ACC112 (cell line): ENCODE results near the gene IGBP1.
"Not testable (repeated sequence)": the region's sequence is repeated elsewhere in the genome, so short reads cannot be mapped to it uniquely, and the experiment has no call there.

Source experiments
- H2AFZ ChIP-seq: fragments of 200-600 bp; sonication (generic); one replicate; pipeline ENCODE4 v1.6.0; 2017; ENCODE audit warnings: antibody characterized with exemption, low read length; ENCODE audit not compliant: unreplicated experiment
- H3K27ac ChIP-seq: fragments of 200-600 bp; sonication (generic); 2 replicates; pipeline ENCODE4 v1.5.1; 2014; ENCODE audit warnings: low read depth, mild to moderate bottlenecking, antibody characterized with exemption, low read length, moderate library complexity
- H3K27me3 ChIP-seq: fragments of 200-600 bp; sonication (generic); 2 replicates; pipeline ENCODE4 v1.6.1; 2014; ENCODE audit warnings: mild to moderate bottlenecking, antibody characterized with exemption, low read length, moderate library complexity, mixed read lengths; ENCODE audit not compliant: insufficient read depth
- H3K36me3 ChIP-seq: fragments of 200-600 bp; sonication (generic); 2 replicates; pipeline ENCODE4 v1.6.1; 2016; ENCODE audit warnings: mild to moderate bottlenecking, antibody characterized with exemption, low read length, moderate library complexity, mixed read lengths; ENCODE audit not compliant: insufficient read depth
- H3K4me1 ChIP-seq: fragments of 200-600 bp; sonication (generic); one replicate; pipeline ENCODE4 v1.6.1; 2016; ENCODE audit warnings: low read length, mixed read lengths; ENCODE audit not compliant: insufficient read depth, unreplicated experiment, control insufficient read depth
- H3K4me3 ChIP-seq: fragments of 200-600 bp; sonication (generic); 2 replicates; pipeline ENCODE4 v1.5.1; 2014; ENCODE audit warnings: mild to moderate bottlenecking, low read depth, low read length
- H3K79me2 ChIP-seq: fragments of 200-600 bp; sonication (generic); one replicate; pipeline ENCODE4 v1.6.0; 2016; ENCODE audit warnings: low read length; ENCODE audit not compliant: control insufficient read depth, unreplicated experiment, insufficient read depth

The IGBP1 gene

DNA sequence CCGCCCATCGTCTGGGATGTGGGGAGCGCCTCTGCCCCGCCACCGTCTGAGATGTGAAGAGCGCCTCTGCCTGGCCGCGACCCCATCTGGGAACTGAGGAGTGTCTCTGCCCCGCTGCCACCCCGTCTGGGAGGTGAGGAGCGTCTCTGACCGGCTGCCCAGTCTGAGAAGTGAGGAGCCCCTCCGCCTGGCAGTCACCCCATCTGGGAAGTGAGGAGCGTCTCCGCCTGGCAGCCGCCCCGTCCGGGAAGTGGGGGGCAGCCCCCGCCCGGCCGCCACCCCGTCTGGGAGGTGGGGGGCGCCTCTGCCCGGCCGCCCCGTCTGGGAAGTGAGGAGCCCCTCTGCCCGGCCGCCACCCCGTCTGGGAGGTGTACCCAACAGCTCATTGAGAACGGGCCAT is 10.2 kb upstream of the IGBP1 start:
- not testable (repeated sequence) for H3K4me3 ChIP-seq, H3K4me1 ChIP-seq, H2AFZ ChIP-seq, H3K27ac ChIP-seq, H3K27me3 ChIP-seq, H3K79me2 ChIP-seq, H3K36me3 ChIP-seq

DNA sequence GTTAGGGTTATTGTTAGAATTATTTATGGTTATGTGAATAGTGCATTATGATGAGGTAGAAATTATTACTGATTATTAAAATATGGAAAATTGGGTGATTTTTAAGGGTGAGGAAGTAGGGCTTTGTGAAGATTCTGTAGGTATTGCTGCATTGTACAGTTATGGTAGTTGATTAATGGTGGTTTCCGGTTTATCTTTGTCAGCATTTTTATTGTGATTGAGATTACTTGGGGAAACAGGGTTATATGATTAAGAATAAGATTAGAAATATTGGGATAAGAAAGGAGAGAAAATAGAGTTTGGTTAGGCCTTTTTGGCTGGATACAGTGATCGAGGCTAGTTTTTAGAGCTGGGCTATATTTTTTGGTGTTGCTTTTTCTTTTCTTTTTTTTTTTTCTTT is 8.6 kb upstream of the IGBP1 start:
- Histone ChIP-seq H3K4me3 (no peak overlapping the region), H3K79me2 (no peaks in the 10 kb centered on the region), H3K27me3 (no peaks in the 10 kb centered on the region), H3K36me3 (no peaks in the 10 kb centered on the region), H3K27ac (no peak overlapping the region), H3K4me1 (peaks cover 6% of the 10 kb centered on the region), H2AFZ (no peak overlapping the region)

DNA sequence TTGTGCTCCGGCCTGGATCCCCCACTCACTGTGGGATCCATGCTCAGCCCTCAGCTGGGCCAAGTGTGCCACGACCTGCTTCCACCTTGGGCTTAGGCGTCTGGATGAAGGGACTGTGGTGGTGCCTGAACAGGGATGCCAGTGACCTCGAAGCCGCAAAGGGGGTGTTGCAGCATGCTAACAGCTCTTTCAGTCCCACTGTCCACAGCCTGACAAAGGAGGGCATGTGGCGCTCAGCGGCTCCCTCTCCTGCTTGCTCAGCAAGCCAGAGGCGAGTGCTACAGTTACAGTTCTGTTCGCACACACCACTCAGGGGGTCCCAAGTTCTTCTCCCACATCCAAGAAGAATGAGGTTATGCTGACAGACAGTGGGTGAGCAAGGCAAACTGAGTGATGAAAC is 5.2 kb upstream of the IGBP1 start:
- H3K27me3 ChIP-seq: no peaks in the 10 kb centered on the region
- no peaks in the 10 kb centered on the region for H3K79me2 ChIP-seq
- no peak overlapping the region for H3K4me3 ChIP-seq
- no peaks in the 10 kb centered on the region for H3K36me3 ChIP-seq
- no peak overlapping the region for H3K27ac ChIP-seq
- no peak overlapping the region for H2AFZ ChIP-seq
- peaks cover 6% of the 10 kb centered on the region for H3K4me1 ChIP-seq

DNA sequence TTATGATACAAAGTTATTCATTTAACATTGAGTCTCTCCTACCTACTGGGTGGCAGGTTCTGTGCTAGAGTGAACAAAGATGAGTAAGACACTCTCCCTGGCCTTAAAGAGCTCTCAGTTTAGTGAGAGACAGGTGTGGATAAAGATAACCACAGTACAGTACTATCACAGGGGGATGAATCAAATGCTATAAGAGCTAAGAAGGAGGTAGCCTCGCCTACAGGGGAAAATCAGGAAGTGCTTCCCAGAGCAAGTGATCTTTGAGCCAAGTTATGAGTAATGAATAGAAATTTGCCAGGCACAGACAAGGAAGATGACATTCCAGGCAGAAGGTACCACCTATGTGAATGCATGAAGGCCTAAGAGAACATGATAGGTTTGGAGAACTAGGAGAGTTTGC is 3.4 kb upstream of the IGBP1 start:
- H3K4me1 ChIP-seq: peaks cover 10% of the 10 kb centered on the region
- no peaks in the 10 kb centered on the region for H3K36me3 ChIP-seq
- H3K27me3 ChIP-seq: no peaks in the 10 kb centered on the region
- H2AFZ ChIP-seq: no peak overlapping the region
- peaks cover 11% of the 10 kb centered on the region for H3K79me2 ChIP-seq
- H3K4me3 ChIP-seq: no peak overlapping the region
- H3K27ac ChIP-seq: no peak overlapping the region

DNA sequence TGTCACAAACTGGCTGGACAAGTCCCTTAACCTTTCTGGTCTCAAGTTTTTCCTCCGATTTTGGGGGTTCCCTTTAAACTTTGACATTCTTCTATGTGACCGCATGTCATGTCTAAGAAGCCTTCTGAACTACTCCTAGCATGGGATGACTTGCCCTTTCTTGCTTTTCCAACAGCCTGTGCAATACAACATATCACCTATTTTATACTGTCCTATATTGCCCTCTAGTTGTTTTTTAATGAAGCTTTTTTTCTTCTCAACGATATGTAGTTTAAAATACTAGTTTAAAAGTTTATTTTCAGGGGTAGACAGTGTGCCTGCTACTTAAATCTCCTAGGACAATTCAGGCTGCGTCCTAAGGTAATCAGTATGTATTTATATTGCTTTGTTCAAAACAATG is 1.0 kb upstream of the IGBP1 start:
- peaks cover 14% of the 10 kb centered on the region for H3K4me1 ChIP-seq
- H3K27ac ChIP-seq: no peak overlapping the region
- no peak overlapping the region; the same call in 1 of the 2 replicates for H3K4me3 ChIP-seq
- no peaks in the 10 kb centered on the region for H3K36me3 ChIP-seq
- H3K79me2 ChIP-seq: peaks cover 19% of the 10 kb centered on the region
- no peaks in the 10 kb centered on the region for H3K27me3 ChIP-seq
- no peak overlapping the region for H2AFZ ChIP-seq

DNA sequence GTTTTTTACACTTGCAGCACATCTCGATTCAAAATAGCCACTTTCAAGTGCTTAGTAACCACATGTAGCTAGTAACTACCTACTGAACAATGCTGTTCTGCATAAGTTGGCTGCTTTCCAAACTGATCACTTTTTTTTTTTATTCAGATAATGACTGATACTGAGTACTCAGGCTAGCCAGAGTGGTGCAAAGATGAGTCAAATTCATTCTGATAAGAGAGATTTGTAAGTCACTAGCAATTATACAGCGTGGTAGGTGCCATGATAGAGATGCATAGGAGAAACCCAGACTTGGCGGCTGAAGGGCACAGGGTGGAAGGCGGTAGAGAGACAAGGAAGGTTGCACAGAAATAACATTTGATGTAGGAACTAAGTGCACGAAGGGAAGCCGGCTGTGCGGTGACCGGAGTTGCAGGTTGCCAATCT is 357 bp upstream of the IGBP1 start:
- Histone ChIP-seq H3K27ac (peak overlapping the region; percentile 94), H3K4me1 (peaks cover 14% of the 10 kb centered on the region), H3K4me3 (peak overlapping the region; percentile 98), H3K27me3 (no peaks in the 10 kb centered on the region), H3K79me2 (peaks cover 19% of the 10 kb centered on the region), H3K36me3 (no peaks in the 10 kb centered on the region), H2AFZ (peak overlapping the region; percentile 91)

DNA sequence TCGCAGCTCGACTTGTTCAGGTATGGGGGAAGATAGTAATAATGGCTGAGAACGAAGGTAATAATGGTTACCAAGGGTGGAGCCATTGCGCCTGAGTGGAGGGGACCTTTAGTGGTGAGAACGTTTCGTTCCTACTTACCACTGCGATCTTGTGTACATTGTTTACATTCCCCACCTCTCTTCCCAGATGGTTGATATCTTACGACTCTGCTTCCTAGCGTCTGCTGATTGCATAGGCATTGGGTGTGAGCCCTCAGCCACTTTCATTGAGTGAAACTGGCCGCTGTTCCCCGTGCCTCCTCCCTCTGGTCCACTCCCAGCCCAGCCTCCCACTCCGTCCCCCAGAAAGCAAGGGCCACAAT is 850 bp downstream of the IGBP1 start:
- H3K27me3 ChIP-seq: no peaks in the 10 kb centered on the region
- peak overlapping the region; percentile 94 for H3K27ac ChIP-seq
- H3K79me2 ChIP-seq: peaks cover 19% of the 10 kb centered on the region
- H3K4me1 ChIP-seq: peaks cover 10% of the 10 kb centered on the region
- H2AFZ ChIP-seq: peak overlapping the region; percentile 84
- H3K36me3 ChIP-seq: no peaks in the 10 kb centered on the region
- H3K4me3 ChIP-seq: peak overlapping the region; percentile 98

DNA sequence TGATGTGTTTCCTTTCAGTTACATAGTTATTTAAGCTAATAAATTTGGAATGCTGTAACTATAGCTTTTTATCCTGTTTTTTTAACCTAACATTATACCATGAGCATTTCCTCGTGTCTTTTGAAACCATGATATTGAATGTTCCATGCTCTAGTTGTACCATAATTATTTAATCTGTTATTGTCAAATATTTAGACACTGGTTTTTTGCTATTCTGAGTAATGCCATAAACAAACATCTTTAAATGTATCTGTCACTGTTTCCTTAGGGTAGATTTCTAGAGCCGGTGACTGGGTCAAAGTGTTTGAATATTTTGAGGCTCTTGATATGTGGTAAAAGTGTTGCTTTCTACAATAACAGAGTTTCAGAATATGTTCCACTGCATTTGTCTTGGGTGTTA is 5.4 kb downstream of the IGBP1 start:
- no peak overlapping the region for H3K27ac ChIP-seq
- H2AFZ ChIP-seq: no peak overlapping the region
- H3K36me3 ChIP-seq: no peaks in the 10 kb centered on the region
- no peak overlapping the region for H3K4me3 ChIP-seq
- H3K27me3 ChIP-seq: no peaks in the 10 kb centered on the region
- H3K79me2 ChIP-seq: peaks cover 19% of the 10 kb centered on the region
- H3K4me1 ChIP-seq: peaks cover 8% of the 10 kb centered on the region

DNA sequence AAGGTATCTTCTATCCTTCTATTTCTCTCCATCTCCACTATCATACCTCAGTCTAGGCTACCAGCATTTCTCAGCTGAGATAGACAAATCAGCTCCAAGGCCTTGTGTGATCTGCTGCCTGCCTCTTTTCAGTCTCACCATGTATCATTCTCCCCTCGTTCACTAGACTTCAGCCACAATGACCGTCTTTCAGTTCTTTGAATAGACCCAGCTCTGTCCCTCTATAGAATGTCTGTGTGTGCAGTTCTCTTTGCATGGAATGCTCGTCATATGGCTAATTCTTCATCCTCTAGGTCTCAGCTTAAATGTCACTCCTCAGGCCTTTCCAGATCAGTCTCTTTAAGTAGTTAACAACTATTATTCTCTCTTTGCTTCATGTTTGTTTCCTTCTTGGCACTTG is 6.5 kb downstream of the IGBP1 start:
- H3K36me3 ChIP-seq: no peaks in the 10 kb centered on the region
- peaks cover 6% of the 10 kb centered on the region for H3K4me1 ChIP-seq
- peaks cover 9% of the 10 kb centered on the region for H3K79me2 ChIP-seq
- H3K4me3 ChIP-seq: no peak overlapping the region
- no peak overlapping the region for H2AFZ ChIP-seq
- H3K27me3 ChIP-seq: no peaks in the 10 kb centered on the region
- H3K27ac ChIP-seq: no peak overlapping the region

DNA sequence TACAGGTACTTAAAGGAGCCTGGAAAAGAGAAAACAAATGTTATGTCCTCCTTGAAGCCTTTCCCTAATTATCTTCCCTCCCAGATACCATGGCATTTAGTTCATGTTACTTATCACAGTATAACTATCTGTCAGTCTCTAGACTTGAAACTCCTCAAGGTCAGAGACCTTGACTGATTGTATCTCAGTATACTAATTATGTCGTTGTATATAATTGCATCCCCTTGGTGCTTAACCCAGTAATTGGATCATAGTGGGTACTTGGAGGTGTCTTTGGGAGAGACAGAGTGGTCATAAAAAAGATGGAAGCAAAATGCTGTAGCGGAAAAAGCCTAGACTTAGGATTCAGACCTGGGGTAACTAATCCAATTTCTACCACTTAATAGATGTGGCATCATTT is 8.1 kb downstream of the IGBP1 start:
- no peaks in the 10 kb centered on the region for H3K36me3 ChIP-seq
- H3K27ac ChIP-seq: no peak overlapping the region
- H3K4me1 ChIP-seq: no peaks in the 10 kb centered on the region
- H3K79me2 ChIP-seq: no peaks in the 10 kb centered on the region
- H3K4me3 ChIP-seq: no peak overlapping the region
- H2AFZ ChIP-seq: no peak overlapping the region
- H3K27me3 ChIP-seq: no peaks in the 10 kb centered on the region

DNA sequence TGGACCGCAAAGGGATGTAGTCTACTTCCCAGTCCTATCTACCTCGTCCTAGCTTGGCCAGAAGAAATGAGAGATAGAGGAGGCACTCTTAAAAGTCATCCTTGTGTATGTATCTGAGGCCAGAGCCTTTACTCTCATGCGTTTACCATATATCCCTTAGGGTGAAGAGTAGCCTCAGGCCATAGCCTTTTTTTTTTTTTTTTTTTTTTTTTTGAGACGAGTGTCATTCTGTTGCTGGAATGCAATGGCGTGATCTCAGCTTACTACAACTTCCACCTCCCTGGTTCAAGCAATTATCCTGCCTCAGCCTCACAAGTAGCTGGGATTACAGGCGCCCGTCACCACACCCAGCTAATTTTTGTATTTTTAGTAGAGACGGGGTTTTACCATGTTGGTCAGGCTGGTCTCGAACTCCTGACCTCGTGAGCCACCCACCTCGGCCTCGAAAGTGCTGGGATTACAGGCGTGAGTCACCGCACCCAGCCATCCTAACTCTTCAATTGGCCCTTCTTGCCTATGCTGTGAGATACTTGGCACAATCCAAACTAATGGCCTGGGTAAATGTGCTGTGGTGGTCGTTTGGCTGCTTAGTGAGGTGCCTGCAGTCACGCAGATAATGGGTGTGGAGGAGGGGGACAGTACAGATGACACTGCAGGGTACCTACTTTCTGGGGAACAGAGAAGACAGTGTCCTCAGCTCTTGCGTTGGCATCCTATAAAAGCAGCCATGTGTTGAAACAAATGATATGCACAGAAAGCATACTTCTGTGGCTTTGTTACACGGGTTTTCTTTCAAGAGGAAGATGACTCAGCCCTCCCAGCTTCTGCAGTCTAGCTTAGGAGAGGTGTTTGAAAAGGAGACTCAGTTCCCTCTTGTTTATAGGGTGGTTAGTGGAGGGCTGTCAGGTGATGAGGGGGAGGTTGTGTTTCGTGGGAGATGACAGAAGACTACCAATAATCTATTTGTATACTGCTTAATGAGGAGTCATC is 33.6 kb downstream of the IGBP1 start:
- Histone ChIP-seq H3K27ac (peak overlapping the region; percentile 85), H3K79me2 (no peaks in the 10 kb centered on the region), H3K36me3 (no peaks in the 10 kb centered on the region), H3K4me1 (peaks cover 32% of the 10 kb centered on the region), H2AFZ (no peak overlapping the region), H3K4me3 (no peak overlapping the region), H3K27me3 (no peaks in the 10 kb centered on the region)
